ENCODE data around the gene CFAP70.

Gene CFAP70

DNA sequence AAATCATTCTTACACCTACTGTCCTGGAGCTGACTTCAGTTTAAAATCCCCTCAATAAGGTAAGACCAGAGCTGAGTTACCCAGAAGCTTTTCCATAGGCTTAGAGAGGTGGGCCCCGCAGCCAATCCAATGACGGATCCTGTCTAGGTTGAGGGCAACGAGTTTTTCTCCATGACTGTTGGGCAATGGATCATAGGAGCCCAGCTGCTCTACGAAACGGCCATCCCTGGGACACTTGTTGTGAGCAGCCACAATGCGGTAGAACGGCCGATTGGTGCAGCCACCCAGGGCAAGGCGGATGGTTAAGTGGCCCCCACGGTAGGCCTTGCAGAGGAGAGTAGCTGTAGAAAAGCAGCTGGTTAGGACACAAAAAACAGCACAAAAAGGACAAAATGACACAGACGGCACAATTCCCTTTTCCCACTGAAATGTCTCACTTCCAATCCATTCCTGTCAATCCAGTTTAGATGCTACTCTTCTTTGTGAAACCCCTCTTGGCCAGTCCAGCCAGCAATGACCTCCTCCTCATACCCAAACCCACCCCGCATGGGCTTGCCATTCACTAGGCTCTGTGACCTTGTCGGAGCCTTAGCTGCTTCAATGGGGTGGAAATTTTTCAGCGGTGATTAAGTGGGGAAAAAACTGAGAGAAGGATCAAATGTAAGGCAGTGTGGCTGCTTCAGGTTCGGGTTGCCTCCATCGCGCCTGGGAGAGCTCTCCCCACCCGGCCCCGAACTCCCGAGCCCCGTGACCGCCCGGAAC lies 106.8 kb downstream of the CFAP70 start:
- DNase-seq, result no peak

DNA sequence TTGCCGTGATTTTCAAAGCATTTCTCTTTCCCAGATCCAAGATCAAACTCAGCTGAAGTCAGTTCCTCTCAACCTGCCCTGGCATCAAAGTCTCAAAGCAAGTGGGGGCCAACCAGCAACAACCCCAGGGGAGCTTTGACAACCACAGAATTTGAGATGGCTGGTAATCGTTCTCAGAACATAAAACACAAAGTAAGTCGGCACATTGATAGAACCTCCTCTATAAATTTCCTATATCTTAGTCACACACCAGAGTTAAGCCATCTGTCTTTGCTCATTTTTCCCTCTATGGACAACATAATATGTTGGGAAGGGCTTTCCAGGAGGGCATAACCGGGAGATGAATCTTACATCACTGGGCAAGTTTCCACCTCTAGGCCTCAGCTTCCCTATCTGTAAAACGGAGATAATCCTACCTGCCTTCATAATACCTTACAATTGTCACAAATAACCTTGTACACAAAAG lies 110.4 kb downstream of the CFAP70 start:
- peak; percentile 59 for DNase-seq

DNA sequence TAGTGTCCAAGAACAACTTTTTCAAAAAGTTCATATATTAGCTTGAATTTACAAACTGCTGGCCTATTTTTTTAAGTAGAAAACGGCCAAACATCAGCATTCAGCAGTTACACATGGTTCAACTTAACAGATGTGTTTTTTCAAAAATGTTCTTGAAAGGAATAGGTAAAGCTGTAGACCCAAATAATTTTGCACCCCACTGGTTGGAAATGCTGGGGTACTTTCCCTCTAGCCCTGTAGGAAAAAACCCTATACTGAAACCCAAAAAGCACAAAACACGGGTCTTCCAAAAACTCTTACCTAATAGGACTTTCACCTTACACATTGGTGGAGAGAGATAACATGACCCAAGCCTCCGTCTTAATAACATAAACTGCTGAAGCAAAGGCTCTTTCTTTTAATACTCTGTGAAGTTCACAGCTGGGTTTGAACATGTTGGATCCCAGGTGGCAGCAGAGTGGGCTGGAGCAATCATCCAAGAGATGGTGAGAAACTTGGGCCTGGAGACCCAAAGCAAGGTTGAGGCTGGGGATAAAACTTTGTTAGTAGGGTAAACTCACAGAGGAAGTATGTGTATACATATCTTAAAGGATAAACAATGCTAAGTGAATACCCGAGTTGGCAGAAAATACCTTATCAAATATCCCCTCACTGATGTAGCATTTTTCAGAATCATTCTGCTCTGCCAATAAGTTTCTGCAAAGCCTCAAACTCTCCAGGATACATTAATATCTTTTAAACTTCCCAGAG lies 111.0 kb downstream of the CFAP70 start:
- peak; percentile 23 for DNase-seq

DNA sequence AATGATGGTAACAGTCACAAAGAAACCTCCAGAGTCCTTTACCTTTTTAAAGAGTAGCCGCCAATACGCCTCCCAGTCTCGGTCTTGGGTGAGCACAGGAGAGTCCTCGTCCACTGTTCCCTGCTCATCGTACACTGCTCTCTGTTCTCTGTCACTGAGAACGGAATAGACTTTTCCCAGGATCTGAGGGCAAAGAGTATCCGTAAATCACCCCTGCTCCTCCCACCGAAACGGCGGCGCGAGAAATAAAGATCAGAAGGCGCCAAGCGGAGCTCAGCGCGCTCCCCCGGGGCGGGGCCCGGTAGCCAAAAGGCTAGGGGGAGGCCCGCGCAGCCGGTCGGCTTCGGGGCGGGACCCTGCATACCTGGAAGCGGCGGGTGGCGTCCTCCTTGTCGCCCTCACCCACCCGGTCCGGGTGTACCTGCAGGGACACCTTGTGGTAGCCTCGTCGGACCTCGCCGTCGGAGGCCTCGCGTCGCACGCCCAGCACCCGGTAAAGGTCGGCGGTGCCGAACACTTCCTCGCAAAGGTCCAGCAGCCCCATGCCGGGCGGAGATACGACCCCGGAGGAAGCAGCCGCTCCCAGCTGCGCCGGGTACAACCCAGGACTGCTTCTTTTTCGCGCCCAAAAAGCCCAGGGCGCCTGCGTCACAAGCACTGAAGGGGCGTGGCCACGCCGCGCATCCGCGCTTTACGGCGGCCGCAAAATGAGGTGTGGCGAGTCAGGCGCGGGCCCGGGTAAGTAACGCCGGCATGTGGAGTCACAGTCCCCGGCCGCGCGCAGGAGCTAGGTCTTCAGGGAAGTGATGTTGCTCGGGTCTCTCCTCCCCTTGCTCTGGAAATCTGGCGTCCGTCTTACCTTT lies 111.8 kb downstream of the CFAP70 start, which contains the start of gene DNAJC9:
Gene DNAJC9, minus strand, starts transcription at position 610 of the 863 bp plus-strand sequence. Its CDS starts 66 bp downstream, at position 544.
- peak; percentile 93 for DNase-seq

DNA sequence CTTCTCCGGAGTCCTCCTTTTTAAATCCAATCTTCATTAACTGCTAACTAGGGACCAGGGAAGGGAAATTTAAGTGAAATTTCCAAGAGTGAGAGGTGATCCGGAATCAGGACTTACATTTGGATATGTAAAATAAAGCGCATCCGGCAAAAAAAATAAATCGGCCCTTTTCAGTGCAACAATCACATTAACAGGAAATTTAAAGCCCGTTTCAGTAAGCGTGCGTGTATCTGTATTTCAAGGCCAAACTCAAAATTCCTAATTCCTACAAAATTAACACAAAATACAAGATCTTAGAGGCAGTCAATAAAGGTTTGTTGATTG lies 112.4 kb downstream of the CFAP70 start:
- DNase-seq, result no peak

DNA sequence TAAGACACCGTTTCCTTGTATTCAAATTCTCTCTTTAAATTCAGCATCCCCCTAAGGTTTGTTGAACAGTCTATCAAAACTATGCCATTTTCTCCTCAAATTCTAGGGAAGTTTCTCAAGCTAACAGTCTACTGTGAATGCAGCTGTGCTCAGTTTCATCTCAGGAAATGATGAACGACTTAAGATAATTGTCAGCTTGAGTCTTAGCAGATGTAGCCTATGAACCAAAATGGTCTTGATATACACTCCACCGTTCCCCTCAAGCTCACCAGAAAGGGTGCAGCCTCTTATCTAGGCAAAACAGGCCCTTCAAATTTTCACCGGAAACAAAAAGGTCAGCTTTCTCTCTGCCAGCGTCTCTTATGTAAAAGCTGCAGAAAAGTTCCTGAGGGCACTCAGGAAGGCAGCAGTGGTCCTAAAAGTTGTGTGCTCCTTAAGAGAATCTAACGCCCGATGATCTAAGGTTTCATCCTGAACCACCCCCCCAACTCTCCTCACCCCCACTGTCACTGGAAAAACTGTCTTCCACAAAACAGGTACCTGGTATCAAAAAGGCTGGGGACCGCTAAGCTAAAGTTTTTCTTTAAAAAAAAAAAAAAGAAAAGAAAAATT lies 113.7 kb downstream of the CFAP70 start:
- DNase-seq, result no peak

DNA sequence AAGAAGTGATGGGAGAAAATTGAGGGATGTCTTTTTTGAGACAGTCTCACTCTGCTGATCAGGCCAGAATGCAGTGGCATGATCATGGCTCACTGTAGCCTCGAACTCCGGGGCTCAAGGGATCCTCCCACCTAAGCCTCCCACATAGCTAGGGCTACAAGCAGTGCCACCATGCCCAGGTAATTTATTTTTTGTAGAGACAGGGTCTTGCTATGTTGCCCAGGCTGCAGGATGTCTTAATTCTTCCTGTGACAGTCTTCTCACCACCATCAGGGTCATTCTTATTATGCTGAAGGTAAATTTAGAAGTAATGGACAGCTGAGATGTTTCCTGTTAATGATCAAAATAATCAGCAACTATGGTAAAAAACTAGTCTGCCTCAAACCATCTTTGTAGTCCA lies 118.8 kb downstream of the CFAP70 start:
- no peak for DNase-seq

DNA sequence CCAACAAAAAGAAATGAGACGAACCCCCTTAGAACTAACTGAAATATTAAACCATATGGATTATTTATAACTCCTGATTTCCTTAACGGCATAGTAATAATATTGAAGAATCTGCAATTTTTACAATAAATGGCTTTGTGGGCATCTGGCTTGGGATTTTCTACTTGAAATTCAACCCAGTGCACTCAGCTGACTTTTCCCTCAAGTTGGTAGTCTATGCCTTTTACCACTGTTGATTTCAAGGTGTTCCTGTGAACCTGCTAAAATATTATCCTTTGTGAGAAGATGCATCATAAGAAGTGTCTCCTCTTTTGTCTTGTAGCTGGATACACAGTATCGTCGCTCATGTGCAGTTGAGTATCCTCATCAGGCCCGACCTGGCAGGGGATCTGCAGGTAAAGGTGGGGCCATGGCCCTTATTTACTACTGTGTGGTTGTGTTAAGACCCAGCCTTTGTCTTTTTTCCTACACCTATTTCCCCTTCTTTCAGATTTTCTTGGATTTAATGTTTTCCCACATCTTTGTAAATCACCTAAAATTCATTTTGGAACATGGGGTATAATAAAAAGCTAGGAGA lies 119.6 kb downstream of the CFAP70 start:
- no peak for DNase-seq

DNA sequence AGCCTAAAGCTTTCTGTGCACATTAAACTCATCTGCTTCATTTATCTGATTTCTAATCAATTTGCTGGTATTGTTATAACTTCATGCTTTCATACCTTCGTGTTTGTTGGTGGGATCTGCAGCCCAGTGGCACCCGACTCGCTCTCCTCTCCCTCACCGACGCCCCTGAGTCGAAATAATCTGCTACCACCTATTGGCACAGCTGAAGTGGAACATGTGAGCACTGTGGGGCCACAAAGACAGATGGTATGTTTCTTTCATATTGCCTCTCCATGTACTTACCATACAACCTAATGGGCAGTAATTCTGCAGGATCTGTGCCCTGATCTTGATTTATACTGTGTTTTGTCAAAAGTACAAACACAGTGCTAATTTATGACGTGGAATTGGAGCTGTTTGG lies 124.0 kb downstream of the CFAP70 start:
- no peak for DNase-seq

DNA sequence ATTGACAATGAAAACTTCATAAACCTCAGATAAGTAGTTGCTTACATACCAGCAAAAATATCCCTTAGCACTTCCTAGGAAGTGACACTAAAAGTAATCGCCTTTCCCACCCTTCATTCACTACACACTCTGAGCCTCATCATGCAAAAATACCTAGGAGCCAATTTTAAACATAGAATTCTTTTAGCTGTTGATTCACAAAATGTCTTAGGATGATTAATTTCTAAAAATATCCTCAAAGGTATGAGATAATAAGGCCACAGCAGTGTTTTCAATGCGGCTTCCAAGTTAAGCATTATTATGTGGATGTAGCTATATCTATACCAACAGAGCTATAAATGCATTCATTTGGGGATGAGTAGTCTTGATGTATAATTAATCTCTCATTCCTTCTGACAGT lies 124.8 kb downstream of the CFAP70 start:
- no peak for DNase-seq

DNA sequence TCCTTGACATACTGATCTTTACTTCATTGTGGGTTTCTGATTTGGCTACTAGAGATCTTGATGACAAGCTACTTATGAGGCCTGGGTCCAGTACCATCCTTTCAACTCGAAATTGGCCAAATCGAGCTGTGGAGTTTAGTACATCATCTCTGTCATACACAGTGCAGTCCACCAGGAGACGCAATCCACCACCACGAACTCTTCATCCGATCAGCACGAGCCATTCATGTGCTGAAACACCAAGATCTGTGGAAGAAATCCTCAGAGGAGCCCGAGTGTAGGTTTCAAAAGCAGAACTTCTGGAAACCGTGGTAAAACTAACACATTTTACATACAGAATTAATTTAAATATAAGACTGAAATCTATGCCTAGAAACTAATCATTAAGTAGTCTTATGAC lies 125.8 kb downstream of the CFAP70 start:
- DNase-seq, result peak; percentile 22

DNA sequence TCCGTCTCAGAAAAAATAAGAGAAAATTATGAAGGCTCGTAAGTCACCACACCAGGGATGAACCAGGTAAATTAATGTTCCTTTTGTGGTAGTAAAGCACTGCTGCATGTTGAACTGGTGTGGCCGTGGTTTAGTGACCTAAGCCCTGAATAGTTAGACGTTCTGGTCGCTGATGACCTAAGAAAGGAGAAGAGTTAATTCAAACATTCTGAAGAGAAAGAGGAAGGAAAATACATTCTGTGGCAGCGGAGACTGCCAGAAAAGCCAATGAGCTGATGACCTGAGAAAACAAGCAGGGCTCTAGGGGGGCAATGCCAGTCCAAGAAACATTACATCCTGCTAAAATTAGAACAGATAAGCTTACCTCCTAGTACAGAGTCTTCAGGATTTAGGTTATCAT lies 129.1 kb downstream of the CFAP70 start:
- DNase-seq, result no peak

DNA sequence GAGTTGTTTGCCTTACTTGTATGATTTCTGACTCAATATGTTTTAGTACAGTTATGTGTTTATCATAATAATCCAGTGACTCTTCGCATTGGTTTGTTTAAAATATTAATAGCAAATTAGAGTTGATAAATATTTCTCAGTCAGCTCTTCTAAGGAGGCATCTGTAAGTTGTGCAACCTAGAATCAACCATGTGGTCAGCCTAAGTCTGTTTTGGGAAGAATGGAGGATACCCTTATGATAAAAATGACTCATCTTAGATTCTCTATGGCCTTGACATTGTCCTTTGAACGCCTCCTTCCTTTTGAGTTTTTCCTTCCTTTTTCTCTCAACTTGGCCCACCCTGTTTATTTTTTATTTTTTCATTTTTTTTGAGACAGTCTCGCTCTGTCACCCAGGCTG lies 130.4 kb downstream of the CFAP70 start:
- DNase-seq, result peak; percentile 29

DNA sequence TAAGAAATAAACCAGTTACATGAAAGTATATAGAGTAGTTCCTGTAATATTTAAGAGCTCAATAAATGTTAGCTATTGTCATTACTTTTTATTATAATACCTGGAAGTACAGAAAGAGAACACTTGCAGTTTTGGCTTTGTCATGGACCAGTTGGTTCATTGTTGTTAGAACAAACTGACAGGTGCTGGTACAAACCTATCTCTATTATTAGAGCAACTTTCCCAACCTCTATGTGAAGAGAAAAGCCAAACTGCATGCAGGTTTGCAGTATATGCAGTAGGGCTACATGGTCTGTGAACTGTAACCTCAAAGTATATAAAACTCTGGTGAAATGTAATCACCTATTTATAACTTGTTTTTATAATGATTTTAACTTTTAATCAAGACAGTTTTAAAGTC lies 132.0 kb downstream of the CFAP70 start:
- DNase-seq, result no peak

DNA sequence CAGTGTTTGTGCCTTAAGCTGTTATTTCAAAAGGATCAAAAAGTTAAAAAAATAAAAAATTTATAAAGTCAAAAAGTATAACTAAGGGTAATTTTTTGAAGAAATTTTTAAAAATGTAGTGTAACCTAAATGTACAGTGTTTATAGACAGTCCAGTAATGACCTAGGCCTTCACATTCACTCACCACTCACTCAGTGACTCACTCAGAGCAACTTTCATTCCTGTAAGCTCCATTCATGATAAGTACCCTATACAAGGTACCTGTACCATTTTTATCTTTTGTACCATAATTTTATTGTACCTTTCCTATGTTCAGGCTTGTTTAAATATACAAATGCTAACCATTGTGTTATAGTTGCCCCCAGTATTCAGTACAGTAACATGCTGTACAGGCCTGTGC lies 133.1 kb downstream of the CFAP70 start:
- no peak for DNase-seq

DNA sequence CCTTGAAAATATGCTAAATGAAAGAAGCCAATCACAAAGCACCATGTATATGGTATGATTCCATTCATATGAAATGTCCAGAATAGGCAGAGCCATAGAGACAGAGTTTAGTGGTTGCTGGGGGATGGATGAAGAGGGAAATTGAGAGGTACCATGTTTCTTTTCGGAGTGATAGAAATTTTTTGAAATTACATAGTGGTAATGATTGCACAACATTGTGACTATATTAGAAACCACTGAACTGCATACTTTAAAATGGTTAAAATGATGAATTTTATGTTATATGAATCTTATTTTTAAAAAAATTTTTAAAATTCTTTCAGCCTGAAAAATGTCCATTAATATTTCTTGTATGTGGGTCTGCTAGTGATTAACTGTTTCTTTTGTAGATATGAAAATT lies 137.7 kb downstream of the CFAP70 start:
- no peak for DNase-seq

DNA sequence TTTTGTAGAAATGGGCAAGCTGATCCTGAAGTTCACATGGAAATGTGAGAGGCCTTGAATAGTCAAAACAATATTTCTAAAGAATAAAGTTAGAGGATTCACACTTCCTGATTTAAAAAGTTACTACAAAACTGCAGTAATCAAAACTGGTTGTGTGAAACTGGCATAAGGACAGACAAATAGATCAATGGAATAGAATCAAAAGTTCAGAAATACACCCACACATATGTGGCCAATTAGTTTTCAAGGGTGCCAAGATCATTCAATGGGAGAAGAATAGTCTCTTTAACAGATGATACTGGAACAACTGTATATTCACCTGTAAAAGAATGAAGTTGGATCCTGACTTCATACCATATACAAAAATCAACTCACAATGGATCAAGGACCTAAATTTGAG lies 139.3 kb downstream of the CFAP70 start:
- DNase-seq, result no peak

DNA sequence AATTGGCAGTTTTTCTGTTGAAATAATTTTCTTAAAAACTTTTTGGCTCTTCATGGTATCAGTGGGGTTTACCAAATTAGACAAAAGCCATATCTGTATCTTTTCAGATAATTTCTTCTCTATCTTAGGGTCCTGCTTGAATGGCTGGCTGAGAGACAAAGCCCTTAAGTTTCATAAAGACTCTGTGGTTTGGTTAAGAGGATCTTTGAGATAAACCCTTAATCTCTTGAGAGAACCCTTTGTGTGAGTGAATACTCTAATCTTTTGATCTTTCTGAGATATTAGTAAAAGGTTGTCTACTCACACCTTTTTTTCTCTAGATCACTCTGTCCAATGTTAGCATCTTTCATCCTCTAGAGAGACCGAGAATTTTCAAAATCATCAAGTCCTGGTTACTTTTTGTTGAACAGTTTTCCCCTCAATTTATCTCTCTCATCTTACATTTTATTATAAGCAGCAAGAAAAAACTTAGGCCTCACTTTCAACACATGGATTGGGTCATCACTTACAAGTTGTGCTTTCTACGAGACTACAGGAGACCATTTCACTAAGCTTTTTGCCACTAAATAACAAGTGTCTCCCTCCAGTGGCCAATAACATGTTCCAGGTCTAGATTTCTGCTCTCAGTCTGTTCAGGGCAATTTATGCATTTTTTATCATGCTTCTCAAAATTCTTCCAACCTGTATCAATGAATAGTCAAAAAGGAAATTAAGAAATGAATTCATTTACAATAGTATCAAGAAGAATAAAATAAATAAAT lies 140.1 kb downstream of the CFAP70 start:
- DNase-seq, result peak; percentile 10

DNA sequence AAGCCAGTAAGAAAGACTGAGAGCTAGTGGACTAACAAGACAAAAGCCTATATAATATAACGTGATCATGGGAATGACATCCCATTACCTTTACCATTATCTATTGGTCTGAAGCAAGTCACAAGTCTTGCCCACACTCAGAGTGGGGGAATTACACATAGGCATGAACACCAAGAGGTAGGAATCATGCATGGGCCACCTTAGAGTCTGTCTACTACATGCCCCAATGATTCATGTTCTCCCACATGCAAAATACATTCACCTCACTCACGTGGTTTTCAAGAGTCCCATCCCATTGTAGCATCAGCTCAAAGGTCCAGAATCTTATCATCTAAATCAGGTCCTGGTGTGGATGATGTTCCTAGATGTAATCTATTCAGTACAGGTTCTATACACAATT lies 141.0 kb downstream of the CFAP70 start:
- DNase-seq, result no peak

DNA sequence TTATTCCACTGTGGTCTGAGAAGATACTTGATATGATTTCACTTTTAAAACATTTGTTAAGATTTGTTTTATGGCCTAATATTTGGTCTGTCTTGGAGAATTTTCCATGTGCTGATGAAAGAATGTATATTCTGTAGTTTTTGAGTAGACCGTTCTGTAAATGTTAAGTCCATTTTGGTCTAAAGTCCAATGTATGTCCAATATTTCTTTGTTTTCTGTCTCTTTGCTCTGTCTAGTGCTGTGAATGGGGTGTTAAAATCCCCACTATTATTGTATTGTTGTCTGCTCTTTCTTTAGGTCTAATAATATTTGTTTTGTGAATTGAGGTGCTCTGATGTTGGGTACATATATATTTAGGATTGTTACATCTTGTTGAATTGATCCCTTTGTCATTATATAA lies 142.9 kb downstream of the CFAP70 start:
- no peak for DNase-seq

DNA sequence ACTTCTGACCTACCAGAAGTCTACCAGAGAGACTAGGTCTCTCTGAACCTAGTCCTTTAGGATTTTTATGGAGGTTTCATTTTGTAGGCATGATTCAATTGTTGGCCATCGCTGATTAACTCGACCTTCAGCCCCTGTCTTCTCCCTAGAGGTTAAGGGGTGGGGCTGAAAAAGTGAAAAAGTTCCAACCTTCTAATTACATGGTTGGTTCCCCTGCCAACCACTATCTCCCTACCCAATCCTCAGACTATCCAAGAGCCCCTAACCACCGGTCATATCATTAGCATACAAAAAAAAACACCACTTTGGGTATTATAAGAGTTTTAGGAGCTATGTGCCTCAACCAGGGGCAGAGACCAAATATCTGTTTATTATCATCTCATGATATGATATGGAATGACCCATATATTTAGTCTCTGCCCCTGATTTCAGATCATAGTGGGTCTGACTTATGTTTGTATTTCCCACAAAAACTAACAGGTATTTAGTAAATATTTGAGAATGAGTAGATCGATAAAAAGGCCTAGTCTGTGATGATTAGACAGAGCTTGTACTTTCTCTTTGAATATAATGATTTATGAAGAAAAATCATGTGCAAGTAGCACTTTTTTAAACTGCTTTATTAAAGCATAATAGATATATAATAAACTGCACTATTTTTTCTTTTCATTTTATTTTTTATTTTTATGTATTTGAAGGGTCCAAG lies 147.4 kb downstream of the CFAP70 start:
- no peak for DNase-seq
